Vagina (tissue), 1 donor: ENCODE measurements around the gene GPER1. TPM values are rescaled to one million over a fixed set of nuclear protein-coding genes. Genes with fewer than 3 reads are reported as not detected.

Experiments used
- total RNA-seq: library from RNA; depleted of rRNA; stranded (reverse); fragments of >200 nt; gene quantifications from one replicate; pipeline ENCODE4 v1.2.3, GENCODE V29; 2016

GPER1 gene
- total RNA-seq, 1 donor from 2014 or later: 8.3 TPM

Other genes with a start within 250 kb of the GPER1 start
- gene GET4, start 211.6 kb upstream of the GPER1 start, total RNA-seq: 35.8 TPM
- 4.2 TPM for gene ADAP1, start 133.4 kb upstream of the GPER1 start, total RNA-seq
- 10.8 TPM for gene COX19, start 112.6 kb upstream of the GPER1 start, total RNA-seq
- 2.0 TPM for gene CYP2W1, start 104.9 kb upstream of the GPER1 start, total RNA-seq
- gene GPR146, start 43.6 kb upstream of the GPER1 start, total RNA-seq: 36.1 TPM
- 30.9 TPM for gene ZFAND2A, start 72.1 kb downstream of the GPER1 start, total RNA-seq
- not detected for gene UNCX, start 144.8 kb downstream of the GPER1 start, total RNA-seq